Endodermal cell (in vitro differentiated cells): ENCODE results near the gene TASOR2. TPM values are rescaled to one million over a fixed set of nuclear protein-coding genes. Genes with fewer than 3 reads are reported as not detected.

Experiments
- DNase-seq: peaks from one replicate; pipeline ENCODE4 v3.0.0-alpha.2; 2017
- H3K27ac ChIP-seq: 2 replicates; pipeline ENCODE4 v1.5.1; 2013; ENCODE audit warnings: mild to moderate bottlenecking, low read depth, low read length, moderate library complexity
- H3K27me3 ChIP-seq: 2 replicates; pipeline ENCODE4 v1.6.1; 2013; ENCODE audit warnings: mild to moderate bottlenecking, low read length, moderate library complexity; ENCODE audit not compliant: insufficient read depth, control insufficient read depth, poor library complexity, severe bottlenecking
- H3K36me3 ChIP-seq: 2 replicates; pipeline ENCODE4 v1.7.0; 2013; ENCODE audit warnings: mild to moderate bottlenecking, low read length, moderate library complexity; ENCODE audit not compliant: control insufficient read depth, insufficient read depth
- H3K4me1 ChIP-seq: one replicate; pipeline ENCODE4 v1.7.0; 2013; ENCODE audit warnings: low read length; ENCODE audit not compliant: control insufficient read depth, insufficient read depth
- H3K4me3 ChIP-seq: 2 replicates; pipeline ENCODE4 v1.5.1; 2013; ENCODE audit warnings: mild to moderate bottlenecking, low read length, moderate library complexity
- H3K9ac ChIP-seq: 2 replicates; pipeline ENCODE4 v1.6.1; 2013; ENCODE audit warnings: mild to moderate bottlenecking, low read length, moderate library complexity; ENCODE audit not compliant: poor library complexity, severe bottlenecking; ENCODE audit errors: extremely low read depth
- H3K9me3 ChIP-seq: 2 replicates; pipeline ENCODE4 v1.6.1; 2013; ENCODE audit warnings: mild to moderate bottlenecking, low read length, moderate library complexity; ENCODE audit not compliant: control insufficient read depth
- H3K27ac Mint-ChIP-seq: 2 replicates; pipeline ENCODE4 v1.8.0; 2020; ENCODE audit warnings: mixed read lengths
- H3K27me3 Mint-ChIP-seq: 2 replicates; pipeline ENCODE4 v1.8.0; 2021; ENCODE audit warnings: mild to moderate bottlenecking, mixed read lengths; ENCODE audit not compliant: insufficient read depth
- H3K36me3 Mint-ChIP-seq: 2 replicates; pipeline ENCODE4 v1.8.0; 2020; ENCODE audit warnings: low read depth, mixed read lengths
- H3K4me1 Mint-ChIP-seq: 2 replicates; pipeline ENCODE4 v1.8.0; 2020; ENCODE audit warnings: mixed read lengths
- H3K4me3 Mint-ChIP-seq: 2 replicates; pipeline ENCODE4 v1.8.0; 2020; ENCODE audit warnings: mild to moderate bottlenecking, moderate library complexity, mixed read lengths
- H3K9me3 Mint-ChIP-seq: 2 replicates; pipeline ENCODE4 v1.8.0; 2020; ENCODE audit warnings: mild to moderate bottlenecking, mixed read lengths
- CTCF ChIP-seq: fragments of 200-600 bp; sonication (generic); conservative IDR thresholded peaks from 2 replicates; pipeline ENCODE4 v1.5.0; 2021; ENCODE audit warnings: antibody characterized with exemption, mild to moderate bottlenecking
- WGBS, 2 experiments: methylation state at CpG; one replicate each; pipeline versions ENCODE4 v1.1.5 to v1.1.7; 2013; ENCODE audit warnings: missing lambda C conversion rate in 2 of 2, mixed read lengths in 1 of 2; ENCODE audit not compliant: insufficient coverage in 1 of 2, insufficient read length in 1 of 2; 5-methylcytosine and 5-hydroxymethylcytosine counted together
- total RNA-seq, 2 donors: library from RNA; stranded (reverse); fragmentation: NEBNext Ultra II Directional in 1 of 2; extraction: Animal tissue kit (Norgen Biotek cat#: 25700) in 1 of 2; gene quantifications; 2 replicates in 1 of 2; 3 replicates in 1 of 2; pipeline ENCODE4 v1.2.1, GENCODE V29; 2021

The TASOR2 gene
- total RNA-seq, 2 donors from 2014 or later = 47.1 to 53.0 TPM

- no peaks in the 10 kb centered on the region for H3K27me3 Mint-ChIP-seq
- no peak overlapping the region for H3K27ac Mint-ChIP-seq
- H3K4me3 ChIP-seq = no peak overlapping the region
- DNase-seq = no peak
- no peaks in the 10 kb centered on the region for H3K9me3 ChIP-seq
- peaks cover 4% of the 10 kb centered on the region for H3K36me3 ChIP-seq
- H3K9ac ChIP-seq = no peak overlapping the region
- no peaks in the 10 kb centered on the region for H3K4me1 ChIP-seq
- no peak overlapping the region for H3K27ac ChIP-seq
- H3K4me1 Mint-ChIP-seq = no peaks in the 10 kb centered on the region
- WGBS, 2 experiments = 96 to 99% methylated on average over 10 to 13 of the region's 13 CpGs
- H3K27me3 ChIP-seq = no peaks in the 10 kb centered on the region
- no peaks in the 10 kb centered on the region for H3K9me3 Mint-ChIP-seq
- peaks cover 41% of the 10 kb centered on the region for H3K36me3 Mint-ChIP-seq
- no peak overlapping the region for H3K4me3 Mint-ChIP-seq
- TF ChIP-seq CTCF = no peak
These were observed 44.1 kb upstream of the TASOR2 start for GRCh38 chr10:5640501-5640900.

- no peaks in the 10 kb centered on the region for H3K27me3 Mint-ChIP-seq
- H3K27ac Mint-ChIP-seq = no peak overlapping the region
- Histone ChIP-seq H3K27me3 (no peaks in the 10 kb centered on the region), H3K9ac (no peak overlapping the region), H3K9me3 (no peaks in the 10 kb centered on the region), H3K4me1 (no peaks in the 10 kb centered on the region), H3K36me3 (peaks cover 4% of the 10 kb centered on the region), H3K27ac (no peak overlapping the region), H3K4me3 (no peak overlapping the region)
- 86 to 93% methylated on average over 19 to 25 of the region's 25 CpGs for WGBS, 2 experiments
- no peaks in the 10 kb centered on the region for H3K9me3 Mint-ChIP-seq
- no peaks in the 10 kb centered on the region for H3K4me1 Mint-ChIP-seq
- no peak for TF ChIP-seq CTCF
- H3K36me3 Mint-ChIP-seq = peaks cover 45% of the 10 kb centered on the region
- no peak overlapping the region for H3K4me3 Mint-ChIP-seq
- DNase-seq = no peak
These were observed 43.1 kb upstream of the TASOR2 start for GRCh38 chr10:5641501-5641900.

- H3K4me3 ChIP-seq = no peak overlapping the region
- no peaks in the 10 kb centered on the region for H3K27me3 ChIP-seq
- H3K9me3 ChIP-seq = no peaks in the 10 kb centered on the region
- whole genome bisulfite sequencing, 2 experiments = 95 to 100% methylated on average over 7 to 8 of the region's 8 CpGs
- H3K27ac Mint-ChIP-seq = no peak overlapping the region
- H3K36me3 ChIP-seq = peaks cover 8% of the 10 kb centered on the region
- DNase-seq = no peak
- no peaks in the 10 kb centered on the region for H3K4me1 Mint-ChIP-seq
- H3K4me3 Mint-ChIP-seq = no peak overlapping the region
- TF ChIP-seq CTCF = no peak
- H3K9ac ChIP-seq = no peak overlapping the region
- H3K4me1 ChIP-seq = no peaks in the 10 kb centered on the region
- no peak overlapping the region for H3K27ac ChIP-seq
- no peaks in the 10 kb centered on the region for H3K27me3 Mint-ChIP-seq
- no peaks in the 10 kb centered on the region for H3K9me3 Mint-ChIP-seq
- peaks cover 52% of the 10 kb centered on the region for H3K36me3 Mint-ChIP-seq
These were observed 41.1 kb upstream of the TASOR2 start for GRCh38 chr10:5643346-5644067.
